HUES64 (cell line): ENCODE data around the gene MUC2.

ENCODE experiments used
- H3K27ac ChIP-seq: 2 replicates; pipeline ENCODE4 v1.7.0; 2013; ENCODE audit warnings: low read depth, low read length, inconsistent platforms
- H3K27me3 ChIP-seq: 2 replicates; pipeline ENCODE4 v1.6.1; 2013; ENCODE audit warnings: mild to moderate bottlenecking, low read length; ENCODE audit not compliant: insufficient read depth
- H3K36me3 ChIP-seq: 2 replicates; pipeline ENCODE4 v1.6.1; 2013; ENCODE audit warnings: mild to moderate bottlenecking, low read length; ENCODE audit not compliant: insufficient read depth
- H3K4me1 ChIP-seq: 2 replicates; pipeline ENCODE4 v1.6.1; 2013; ENCODE audit warnings: mild to moderate bottlenecking, low read length, moderate library complexity; ENCODE audit not compliant: insufficient read depth
- H3K4me3 ChIP-seq: 2 replicates; pipeline ENCODE4 v1.5.1; 2013; ENCODE audit warnings: mild to moderate bottlenecking, low read length, moderate library complexity
- H3K9ac ChIP-seq: 2 replicates; pipeline ENCODE4 v1.6.1; 2013; ENCODE audit warnings: mild to moderate bottlenecking, low read depth, low read length
- H3K9me3 ChIP-seq: 2 replicates; pipeline ENCODE4 v1.6.1; 2013; ENCODE audit warnings: low read depth, low read length; ENCODE audit not compliant: insufficient read depth
- WGBS: fragments of 150-250, 120-280 bp; methylation state at CpG from one replicate; pipeline ENCODE4 v1.1.7; 2013; ENCODE audit warnings: missing lambda C conversion rate; 5-methylcytosine and 5-hydroxymethylcytosine counted together

MUC2 gene

DNA sequence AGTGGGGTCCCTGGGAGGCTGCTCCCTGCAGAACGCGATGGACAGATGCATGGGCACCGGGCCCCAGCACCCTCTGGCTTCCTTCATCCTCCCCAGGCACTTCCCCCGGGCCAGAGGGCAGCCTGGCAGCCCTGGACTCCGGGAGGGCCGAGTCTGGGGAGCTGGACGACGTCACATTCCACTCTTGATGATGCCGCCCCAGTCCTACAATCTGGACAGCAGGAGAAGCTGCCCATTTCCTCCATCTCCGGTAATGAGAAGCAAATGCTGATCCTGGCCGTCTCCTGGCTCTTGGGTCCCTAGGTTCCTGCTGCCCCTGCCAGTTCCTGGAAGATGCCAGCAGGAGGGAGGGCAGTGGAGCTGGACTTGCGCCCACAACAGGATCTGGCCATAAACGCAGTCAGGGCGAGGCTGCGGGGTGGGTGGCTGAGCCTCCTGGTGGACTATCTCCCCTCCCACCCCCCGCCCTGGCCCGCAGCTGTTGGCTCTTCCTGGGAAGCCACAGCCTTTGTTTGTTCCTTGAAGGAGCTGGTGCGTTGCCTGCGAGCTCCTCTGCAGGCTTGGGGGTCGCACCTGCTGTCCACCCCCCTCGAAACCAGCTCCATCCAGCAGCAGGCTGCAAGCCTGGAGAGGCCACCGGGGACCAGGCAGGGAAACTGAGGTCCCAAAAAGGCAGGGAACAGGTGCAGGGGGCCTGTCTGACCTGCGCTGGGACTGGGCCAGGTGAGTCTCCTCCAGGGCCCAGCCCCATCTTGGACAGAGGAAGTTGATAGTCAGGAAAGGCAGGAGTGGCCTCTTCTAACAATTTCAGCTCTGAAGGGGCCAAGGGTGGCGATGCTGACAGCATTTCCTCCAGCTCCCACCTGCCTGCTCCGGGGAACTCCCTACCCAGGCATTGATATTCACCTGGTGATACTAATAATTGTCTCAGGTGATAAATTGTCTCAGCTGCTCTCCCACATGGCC, 20.2 kb upstream of the MUC2 start:
- H3K9ac ChIP-seq, result no peak overlapping the region

DNA sequence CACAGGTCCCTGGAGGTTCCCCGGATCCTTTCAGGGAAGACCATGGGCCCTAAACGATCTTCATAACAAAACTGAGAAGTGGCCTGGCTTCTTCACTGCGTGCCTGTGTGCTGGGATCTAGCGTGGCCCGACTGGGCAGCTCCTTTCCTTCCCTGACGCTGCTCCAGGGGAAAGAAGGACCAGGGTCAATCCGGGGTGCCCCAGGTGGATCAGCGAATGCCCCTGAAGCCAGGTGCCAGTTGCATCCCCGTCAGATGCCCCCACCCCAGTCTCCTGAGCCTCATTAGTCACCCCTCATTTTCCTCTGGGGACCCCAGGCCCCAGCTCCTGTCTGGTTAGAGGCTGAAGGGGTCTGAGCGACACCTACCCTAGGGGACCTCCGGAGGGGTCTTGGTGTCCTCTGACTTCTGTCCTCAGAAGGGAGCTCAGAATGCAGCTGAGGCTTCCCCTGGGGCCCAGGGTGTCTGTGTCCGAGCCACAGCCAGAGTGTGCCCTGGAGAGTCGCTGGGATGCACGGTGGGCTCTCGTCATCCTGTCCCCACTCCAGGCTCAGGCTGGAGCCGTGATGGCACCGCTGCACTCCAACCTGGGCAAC, 19.5 kb upstream of the MUC2 start:
- WGBS, result 92% methylated on average over 17 of the region's 17 CpGs
- Histone ChIP-seq H3K4me1 (no peaks in the 10 kb centered on the region), H3K36me3 (no peaks in the 10 kb centered on the region), H3K9me3 (no peaks in the 10 kb centered on the region), H3K27me3 (no peaks in the 10 kb centered on the region), H3K4me3 (no peak overlapping the region), H3K27ac (no peak overlapping the region), H3K9ac (no peak overlapping the region)

More for the DNA sequence above, 20.2 kb upstream of the MUC2 start:
- H3K36me3 ChIP-seq, result no peaks in the 10 kb centered on the region
- H3K27me3 ChIP-seq, result no peaks in the 10 kb centered on the region
- H3K9me3 ChIP-seq, result no peaks in the 10 kb centered on the region
- H3K27ac ChIP-seq, result no peak overlapping the region
- WGBS, result 88% methylated on average over 25 of the region's 25 CpGs
- H3K4me3 ChIP-seq, result no peak overlapping the region
- H3K4me1 ChIP-seq, result no peaks in the 10 kb centered on the region

DNA sequence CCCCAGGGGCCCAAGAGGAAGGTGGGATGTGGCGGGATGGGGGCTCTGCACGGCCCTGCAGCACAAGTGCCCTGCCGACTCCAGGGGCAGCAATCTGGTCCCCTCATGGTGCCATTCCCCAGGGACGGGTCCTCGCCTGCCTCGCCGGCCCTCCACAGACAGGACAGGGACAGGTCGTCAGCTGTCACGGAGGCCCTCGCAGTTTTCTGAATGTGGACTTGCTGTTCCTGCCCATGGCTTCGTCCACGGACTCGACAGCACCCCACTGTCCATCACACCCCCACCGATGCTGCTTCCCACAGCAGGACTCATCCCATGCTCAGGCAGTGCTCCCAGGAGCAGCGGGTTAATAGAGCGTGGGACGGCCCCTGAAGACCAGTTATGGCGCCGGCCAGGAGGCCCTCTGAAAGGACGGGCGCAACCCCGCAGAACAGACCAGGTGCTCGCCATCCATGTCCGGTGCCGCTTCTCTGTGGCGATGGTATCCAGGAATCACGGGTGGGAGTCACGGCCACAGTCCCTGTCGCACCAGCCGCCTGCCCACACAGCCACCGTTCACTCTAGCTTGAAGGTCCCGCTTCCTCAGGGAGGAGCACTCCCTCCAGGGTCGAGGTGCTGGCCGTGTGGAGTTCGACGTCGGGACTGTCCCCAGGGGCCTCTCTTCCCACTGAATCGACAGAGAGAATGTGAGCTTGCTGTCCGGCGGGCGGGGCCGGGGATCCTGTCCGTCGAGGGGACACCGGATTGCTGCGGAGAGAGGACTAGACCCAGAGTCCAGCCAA, 18.5 kb upstream of the MUC2 start:
- Histone ChIP-seq H3K27me3 (no peaks in the 10 kb centered on the region), H3K4me1 (no peaks in the 10 kb centered on the region), H3K27ac (no peak overlapping the region), H3K36me3 (no peaks in the 10 kb centered on the region), H3K9me3 (no peaks in the 10 kb centered on the region), H3K9ac (no peak overlapping the region), H3K4me3 (no peak overlapping the region)
- 92% methylated on average over 46 of the region's 46 CpGs for WGBS

DNA sequence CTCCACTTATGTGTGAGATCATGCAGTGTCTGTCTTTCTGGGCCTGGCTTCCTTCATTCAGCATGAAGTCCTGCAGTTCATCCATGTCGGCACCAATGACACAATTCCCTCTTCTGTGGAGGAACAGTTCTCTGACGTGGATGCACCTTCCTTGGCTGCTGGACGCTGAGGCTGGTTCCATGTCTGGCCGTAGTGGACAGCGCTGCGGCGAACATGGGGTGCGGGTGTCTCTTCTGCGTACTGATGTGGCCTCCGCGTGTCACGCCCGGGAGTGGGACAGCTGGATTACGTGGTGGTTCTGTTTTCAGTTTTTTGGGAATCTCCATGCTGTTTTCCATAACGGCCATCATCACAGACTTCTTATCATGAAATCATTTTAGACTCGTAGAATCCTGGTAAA, 16.9 kb upstream of the MUC2 start:
- Histone ChIP-seq H3K4me1 (no peaks in the 10 kb centered on the region), H3K36me3 (no peaks in the 10 kb centered on the region), H3K27me3 (no peaks in the 10 kb centered on the region), H3K9me3 (peaks cover 8% of the 10 kb centered on the region; the same call in 1 of the 2 replicates), H3K27ac (no peak overlapping the region), H3K9ac (no peak overlapping the region), H3K4me3 (no peak overlapping the region)
- WGBS, result 96% methylated on average over 15 of the region's 16 CpGs

DNA sequence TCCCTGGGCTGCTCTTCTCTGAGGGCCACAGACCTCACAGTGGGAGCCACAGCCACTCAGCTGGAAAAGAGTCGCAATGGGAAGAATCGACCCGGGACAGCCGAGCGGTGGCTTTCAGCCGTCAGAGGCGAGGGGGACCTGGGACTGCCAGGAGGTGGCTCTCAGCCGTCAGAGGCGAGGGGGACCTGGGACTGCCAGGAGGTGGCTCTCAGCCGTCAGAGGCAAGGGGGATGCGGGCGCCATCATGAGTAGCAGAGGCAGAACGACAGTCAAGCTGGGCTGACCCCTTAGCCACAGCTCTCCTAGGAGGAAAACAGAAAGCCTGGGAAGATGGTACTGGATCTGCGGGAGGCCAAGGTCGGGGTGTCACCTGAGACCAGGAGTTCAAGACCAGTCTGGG, 14.9 kb upstream of the MUC2 start:
- no peaks in the 10 kb centered on the region for H3K27me3 ChIP-seq
- H3K9ac ChIP-seq, result no peak overlapping the region
- H3K4me3 ChIP-seq, result no peak overlapping the region
- H3K36me3 ChIP-seq, result no peaks in the 10 kb centered on the region
- H3K9me3 ChIP-seq, result peaks cover 8% of the 10 kb centered on the region; the same call in 1 of the 2 replicates
- no peaks in the 10 kb centered on the region for H3K4me1 ChIP-seq
- no peak overlapping the region for H3K27ac ChIP-seq
- WGBS, result 79% methylated on average over 15 of the region's 15 CpGs

DNA sequence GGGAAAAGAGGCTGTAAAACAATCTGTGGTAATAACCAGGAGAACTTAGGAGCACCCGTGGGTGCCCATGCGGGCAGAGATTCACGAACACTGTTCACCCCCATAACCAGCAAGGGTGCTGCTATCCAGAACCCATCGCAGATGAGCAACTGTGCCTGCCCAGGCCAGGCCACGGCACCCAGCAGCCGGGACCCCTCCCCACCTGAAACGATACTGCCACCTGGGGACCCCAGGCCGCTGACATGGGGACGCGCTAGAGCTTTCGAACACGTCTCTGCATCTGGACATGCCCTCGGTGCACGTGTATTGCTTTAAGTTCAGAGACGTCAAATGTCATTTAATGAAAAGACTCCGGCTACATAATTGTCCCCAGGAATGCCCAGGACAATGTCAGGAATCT, 14.3 kb upstream of the MUC2 start:
- peaks cover 8% of the 10 kb centered on the region; the same call in 1 of the 2 replicates for H3K9me3 ChIP-seq
- H3K27me3 ChIP-seq, result no peaks in the 10 kb centered on the region
- no peaks in the 10 kb centered on the region for H3K36me3 ChIP-seq
- no peaks in the 10 kb centered on the region for H3K4me1 ChIP-seq
- H3K27ac ChIP-seq, result no peak overlapping the region
- no peak overlapping the region for H3K9ac ChIP-seq
- WGBS, result 91% methylated on average over 16 of the region's 16 CpGs
- no peak overlapping the region for H3K4me3 ChIP-seq

DNA sequence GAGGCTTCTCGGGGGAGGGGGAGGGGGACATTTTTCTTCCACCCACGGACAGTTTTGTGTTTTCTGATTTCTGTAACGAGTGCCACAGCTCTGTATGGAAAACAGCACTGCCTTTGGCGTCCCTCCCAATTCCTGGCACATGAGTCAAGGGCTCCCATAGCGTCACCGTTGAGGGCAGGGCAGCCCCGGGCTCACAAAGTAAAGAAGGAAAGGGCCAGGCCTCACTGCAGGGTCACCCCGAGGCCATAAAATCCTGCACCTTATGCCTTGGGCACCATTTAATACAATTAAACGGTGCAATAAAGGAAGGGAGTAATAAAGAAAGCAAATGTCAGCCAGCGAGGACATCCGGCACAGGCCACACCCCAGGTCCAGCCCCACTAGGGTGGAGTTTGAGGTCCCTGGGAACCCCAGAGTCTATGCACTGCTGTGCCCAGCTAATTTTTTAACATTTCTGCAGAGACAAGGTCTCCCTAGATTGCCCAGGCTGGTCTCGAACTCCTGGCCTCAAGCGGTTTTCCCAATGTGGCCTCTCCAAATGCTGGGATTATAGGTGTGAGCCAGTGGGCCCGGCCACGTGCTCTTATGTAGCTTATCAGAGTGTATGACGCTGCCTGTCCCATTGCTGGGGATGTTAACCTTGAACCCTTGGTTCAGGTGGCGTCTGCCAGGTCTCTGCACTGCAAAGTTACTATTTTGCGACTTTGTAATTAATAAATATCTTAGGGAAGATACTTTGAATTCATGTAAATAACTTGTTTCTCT, 13.6 kb upstream of the MUC2 start:
- H3K4me3 ChIP-seq, result no peak overlapping the region
- no peak overlapping the region for H3K9ac ChIP-seq
- 78% methylated on average over 17 of the region's 18 CpGs for WGBS
- H3K4me1 ChIP-seq, result no peaks in the 10 kb centered on the region
- no peak overlapping the region for H3K27ac ChIP-seq
- H3K27me3 ChIP-seq, result no peaks in the 10 kb centered on the region
- H3K36me3 ChIP-seq, result no peaks in the 10 kb centered on the region
- peaks cover 8% of the 10 kb centered on the region; the same call in 1 of the 2 replicates for H3K9me3 ChIP-seq

DNA sequence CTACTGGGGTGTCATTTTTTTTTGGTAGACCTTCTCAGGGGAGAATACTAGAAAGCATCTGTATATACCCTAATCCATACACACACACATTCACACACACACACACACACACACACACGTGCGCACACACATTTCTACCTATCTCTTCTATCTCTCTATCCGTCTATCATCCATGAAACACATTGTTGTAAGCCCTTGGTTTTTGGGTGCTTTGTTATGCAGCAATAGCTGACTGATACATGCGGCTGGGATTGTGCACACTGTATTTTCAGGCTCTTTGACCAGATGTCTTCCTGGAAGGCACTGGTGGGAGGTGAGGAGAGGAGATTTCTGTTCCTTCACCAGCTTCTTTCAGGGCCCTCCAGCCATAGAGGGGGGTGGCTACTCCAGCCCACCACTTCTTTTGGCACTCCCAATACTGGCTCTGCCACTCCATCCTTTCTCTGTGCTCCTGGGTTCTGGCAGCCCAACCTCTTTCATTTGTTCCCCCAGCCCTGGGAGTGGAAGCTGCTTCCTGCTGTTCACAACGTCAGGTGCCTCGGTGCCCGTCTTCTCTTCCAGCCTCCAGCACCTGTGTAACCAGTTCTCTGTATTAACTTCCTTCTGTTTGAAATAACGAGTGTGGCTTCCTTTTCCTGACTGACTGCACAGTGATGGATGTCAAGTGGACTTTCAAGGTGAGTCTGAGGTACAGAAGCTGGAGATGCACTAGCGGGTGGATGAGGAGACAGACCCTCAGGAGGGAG, 12.4 kb upstream of the MUC2 start:
- H3K9me3 ChIP-seq, result peaks cover 8% of the 10 kb centered on the region; the same call in 1 of the 2 replicates
- H3K36me3 ChIP-seq, result no peaks in the 10 kb centered on the region
- WGBS, result 92% methylated on average over 9 of the region's 9 CpGs
- no peak overlapping the region for H3K4me3 ChIP-seq
- H3K4me1 ChIP-seq, result no peaks in the 10 kb centered on the region
- no peak overlapping the region for H3K9ac ChIP-seq
- H3K27ac ChIP-seq, result no peak overlapping the region
- H3K27me3 ChIP-seq, result no peaks in the 10 kb centered on the region

DNA sequence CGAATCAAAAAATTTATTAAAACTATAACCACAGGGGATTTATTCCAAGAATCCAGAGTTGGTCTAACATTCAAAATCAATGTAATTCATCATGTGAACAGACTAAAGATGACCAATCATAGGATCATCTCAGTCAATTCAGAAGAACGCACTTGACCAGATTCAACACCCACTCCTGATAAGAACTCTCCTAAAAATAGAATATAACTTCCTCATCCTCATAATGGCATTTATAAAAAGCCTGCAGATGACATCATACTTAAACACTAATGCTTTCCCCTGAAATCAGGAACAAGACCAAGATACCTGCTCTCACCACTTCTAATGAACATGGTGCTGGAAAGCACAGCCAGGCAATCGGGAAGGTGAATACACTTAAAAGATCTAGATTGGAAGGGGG, 10.5 kb upstream of the MUC2 start:
- no peak overlapping the region for H3K4me3 ChIP-seq
- no peaks in the 10 kb centered on the region for H3K27me3 ChIP-seq
- H3K9ac ChIP-seq, result no peak overlapping the region
- no peaks in the 10 kb centered on the region for H3K4me1 ChIP-seq
- no peaks in the 10 kb centered on the region for H3K36me3 ChIP-seq
- no peak overlapping the region for H3K27ac ChIP-seq
- H3K9me3 ChIP-seq, result peaks cover 8% of the 10 kb centered on the region; the same call in 1 of the 2 replicates
- WGBS, result 91% methylated on average over 3 of the region's 3 CpGs

DNA sequence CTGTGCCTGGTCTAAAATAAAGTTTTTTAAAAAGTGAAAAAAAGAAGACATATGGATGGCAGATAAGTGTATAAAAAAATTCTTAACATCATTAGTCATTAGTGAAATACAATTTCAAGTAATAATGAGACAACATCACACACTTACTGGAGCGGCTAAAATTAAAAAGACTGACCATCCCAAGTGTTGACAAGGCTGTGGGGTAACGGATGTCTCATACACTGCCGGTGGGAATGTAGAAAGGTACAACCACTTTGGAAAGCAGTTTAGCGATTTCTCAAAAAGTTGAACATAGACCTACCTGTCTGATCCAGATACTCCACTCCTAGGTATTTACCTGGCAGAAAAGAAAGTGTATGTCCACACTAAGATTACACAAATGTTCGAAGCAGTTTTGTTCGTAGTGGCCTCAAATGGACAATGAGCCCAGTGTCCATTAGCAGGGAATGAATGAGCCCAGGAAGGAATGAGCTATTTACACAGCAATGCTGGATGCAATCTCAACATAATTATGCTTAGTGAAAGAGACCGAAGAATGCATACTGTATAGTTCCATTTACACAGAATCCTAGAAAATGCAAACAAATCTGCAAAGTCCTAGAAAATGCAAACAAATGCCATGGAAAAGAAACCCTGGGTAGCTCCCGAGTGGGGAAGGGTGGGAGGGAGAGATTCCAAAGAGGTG, 6.7 kb upstream of the MUC2 start:
- H3K4me3 ChIP-seq, result no peak overlapping the region
- no peaks in the 10 kb centered on the region for H3K9me3 ChIP-seq
- H3K9ac ChIP-seq, result no peak overlapping the region
- H3K36me3 ChIP-seq, result no peaks in the 10 kb centered on the region
- H3K4me1 ChIP-seq, result no peaks in the 10 kb centered on the region
- no peak overlapping the region for H3K27ac ChIP-seq
- H3K27me3 ChIP-seq, result no peaks in the 10 kb centered on the region
- WGBS, result 93% methylated on average over 8 of the region's 8 CpGs
